Frontal cortex (tissue), 4 donors: ENCODE results near the gene KDM2A. TPM values are rescaled to one million over a fixed set of nuclear protein-coding genes. Genes with fewer than 3 reads are reported as not detected.
"Not testable (repeated sequence)": the region's sequence is repeated elsewhere in the genome, so short reads cannot be mapped to it uniquely, and the experiment has no call there.

ENCODE experiments used
- DNase-seq, 2 donors: peaks; one replicate each; pipeline ENCODE4 v3.0.0; 2012; ENCODE audit warnings: low spot score in 2 of 2
- FAIRE-seq: peaks from 2 replicates; lab custom pipeline; 2012; peaks lifted over from hg19 to GRCh38; lab: Jason Lieb, UNC
- total RNA-seq: library from RNA; depleted of rRNA; stranded (reverse); fragments of >200 nt; gene quantifications from one replicate; pipeline ENCODE4 v1.2.3, GENCODE V29; 2014
- donor health status: control.
- donor health status: control.
- donor health status: control.

The KDM2A gene
- total RNA-seq, 1 donor from 2014 or later, result 35.5 TPM

GRCh38 chr11:67116758-67117105 is 2.3 kb upstream of the KDM2A start:
- FAIRE-seq (no peak), DNase-seq (no peak)

- FAIRE-seq (no peak), DNase-seq (no peak)
Measured at GRCh38 chr11:67117176-67117575, 1.9 kb upstream of the KDM2A start.

DNA sequence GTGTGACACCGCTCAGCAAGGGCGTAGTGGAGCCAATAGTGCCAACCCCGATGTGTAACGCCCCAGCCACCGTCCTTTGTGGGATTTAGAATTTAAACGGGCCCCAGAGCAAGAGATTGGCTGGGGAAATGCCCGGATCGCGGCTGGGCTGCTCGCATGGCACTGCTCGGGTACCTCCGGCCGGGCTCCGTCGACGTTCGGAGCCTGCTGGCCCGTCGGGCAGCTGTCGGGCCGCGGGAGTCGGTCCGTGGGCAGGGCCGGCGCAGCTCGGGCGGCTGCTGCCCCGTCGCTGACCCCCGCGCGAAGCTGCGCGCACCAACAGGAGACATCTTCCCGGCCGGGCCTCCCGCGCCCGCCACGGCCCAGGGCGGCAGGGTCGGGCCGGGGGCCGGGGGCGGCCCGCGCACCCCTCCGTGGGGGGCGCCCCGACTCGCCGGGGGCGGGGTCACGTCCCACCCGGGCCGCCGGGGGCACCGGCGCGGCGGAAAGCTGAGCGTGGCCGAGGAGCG is 1.3 kb upstream of the KDM2A start:
- no peak for FAIRE-seq

DNA sequence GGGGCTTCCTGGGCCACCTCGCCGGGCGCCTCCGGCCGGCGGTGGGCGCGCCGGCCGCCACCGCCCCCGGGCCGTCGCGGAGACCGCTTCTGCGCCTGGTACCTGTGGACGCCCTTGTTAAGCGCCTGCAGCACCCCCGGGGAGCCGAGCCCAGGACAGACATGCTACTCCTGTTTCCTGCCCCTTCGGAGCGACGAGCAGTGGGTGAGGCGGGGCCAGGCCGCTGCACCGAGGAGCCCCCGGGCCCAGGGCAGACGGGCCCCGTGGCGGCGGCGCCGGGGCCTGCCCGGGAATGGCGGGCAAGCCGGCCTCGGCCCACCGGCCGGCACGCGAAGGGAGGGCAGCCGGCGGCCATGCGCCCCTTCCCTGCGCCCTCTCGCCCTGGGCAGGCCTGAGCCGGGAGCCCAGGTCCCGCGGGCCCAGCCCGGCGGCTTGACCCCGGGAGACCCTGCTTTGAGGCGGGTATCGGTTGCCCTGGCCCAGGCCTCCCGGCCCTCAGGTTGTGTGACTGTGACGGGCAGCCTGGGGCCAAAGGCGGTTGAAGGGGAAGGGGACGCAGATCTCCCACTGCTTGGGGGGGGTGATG is 789 bp upstream of the KDM2A start:
- FAIRE-seq (no peak), DNase-seq (peak in 1 of 2 donors; percentile 68)

More for the DNA sequence above, 1.3 kb upstream of the KDM2A start:
- peak in 1 of 2 donors; percentile 45 for DNase-seq

GRCh38 chr11:67119585-67120391 is 725 bp downstream of the KDM2A start:
- DNase-seq (peak in 1 of 2 donors; percentile 34), FAIRE-seq (no peak)

DNA sequence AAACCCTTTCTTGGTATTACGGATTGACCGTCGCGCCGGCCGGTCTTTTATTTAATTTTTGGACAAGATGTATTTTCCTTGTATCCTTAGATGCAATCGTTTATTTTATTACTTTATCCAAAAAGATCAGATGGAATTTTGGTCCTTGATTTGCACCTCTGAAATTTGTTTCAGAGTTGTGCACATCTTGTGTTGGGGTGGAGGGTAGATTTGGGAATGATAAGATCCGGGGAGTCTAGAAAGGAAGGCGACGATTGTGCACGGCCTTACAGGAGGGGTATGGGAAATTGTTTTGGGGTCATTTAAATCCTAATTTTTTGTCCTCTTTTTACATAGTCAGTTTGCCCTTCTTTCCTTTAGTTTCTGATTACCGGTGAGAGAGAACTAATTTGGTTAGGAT is 1.4 kb downstream of the KDM2A start:
- FAIRE-seq, result no peak
- DNase-seq, result no peak

- FAIRE-seq (no peak), DNase-seq (no peak)
Measured at GRCh38 chr11:67120881-67121710, 2.0 kb downstream of the KDM2A start.

GRCh38 chr11:67123801-67124200 is 4.7 kb downstream of the KDM2A start:
- DNase-seq, FAIRE-seq: not testable (repeated sequence)

- FAIRE-seq, DNase-seq: not testable (repeated sequence)
Measured at GRCh38 chr11:67126243-67126642, 7.2 kb downstream of the KDM2A start.

GRCh38 chr11:67126986-67127385 is 7.9 kb downstream of the KDM2A start:
- no peak for FAIRE-seq
- no peak for DNase-seq

DNA sequence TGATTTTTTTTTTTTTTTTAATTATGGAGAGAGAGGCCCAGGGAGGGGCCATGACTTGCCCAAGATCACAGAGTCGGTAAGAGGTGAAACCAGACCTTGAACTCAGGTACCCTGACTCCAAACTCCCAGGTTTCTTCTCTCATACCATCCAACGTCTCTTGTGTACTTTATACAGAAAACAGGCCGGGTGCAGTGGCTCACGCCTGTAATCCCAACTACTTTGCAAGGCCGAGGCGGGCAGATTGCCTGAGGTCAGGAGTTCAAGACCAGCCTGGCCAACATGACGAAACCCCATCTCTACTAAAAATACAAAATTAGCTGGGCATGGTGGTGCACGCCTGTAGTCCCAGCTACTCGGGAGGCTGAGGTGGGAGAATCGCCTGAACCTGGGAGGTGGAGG is 11.8 kb downstream of the KDM2A start:
- DNase-seq, FAIRE-seq: not testable (repeated sequence)

DNA sequence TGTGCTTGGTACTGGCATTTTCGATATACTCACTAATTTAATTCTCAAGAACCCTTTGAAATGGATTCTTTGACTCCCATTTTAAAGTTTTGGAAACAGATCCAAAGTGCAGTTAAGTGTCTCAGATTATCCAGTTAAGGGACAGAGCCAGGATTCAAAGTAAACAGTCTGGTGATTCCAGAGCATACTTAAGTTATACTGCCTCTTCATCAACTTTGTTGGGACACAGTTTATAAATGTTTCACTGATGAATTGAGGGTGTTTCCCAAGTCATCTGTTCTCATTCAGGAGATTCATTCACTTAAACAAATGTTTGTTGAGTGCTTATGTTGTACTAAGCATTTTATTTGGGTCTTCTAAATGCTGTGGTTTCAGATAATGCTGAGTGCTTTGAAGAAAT is 17.1 kb downstream of the KDM2A start:
- FAIRE-seq, result no peak
- DNase-seq, result no peak

DNA sequence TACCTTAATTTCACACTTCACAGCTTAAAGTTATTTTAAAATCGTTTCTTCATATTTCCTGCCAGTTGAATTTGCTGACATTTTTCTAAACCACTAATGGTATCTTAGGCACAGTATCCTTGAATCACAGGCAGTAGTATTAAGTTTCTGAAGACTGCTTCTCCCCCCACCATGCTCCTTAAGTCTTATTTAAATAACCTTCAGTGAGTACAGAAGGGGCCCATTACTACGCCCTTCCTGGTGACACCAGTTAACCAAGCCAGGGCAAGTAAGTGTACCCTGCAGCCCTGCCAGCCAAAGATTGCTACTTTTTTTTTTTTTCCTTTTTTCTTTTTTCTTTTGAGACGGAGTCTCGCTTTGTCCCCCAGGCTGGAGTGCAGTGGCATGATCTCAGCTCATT is 19.9 kb downstream of the KDM2A start:
- FAIRE-seq (no peak), DNase-seq (no peak)

GRCh38 chr11:67146516-67147226 is 27.6 kb downstream of the KDM2A start:
- no peak for FAIRE-seq

DNA sequence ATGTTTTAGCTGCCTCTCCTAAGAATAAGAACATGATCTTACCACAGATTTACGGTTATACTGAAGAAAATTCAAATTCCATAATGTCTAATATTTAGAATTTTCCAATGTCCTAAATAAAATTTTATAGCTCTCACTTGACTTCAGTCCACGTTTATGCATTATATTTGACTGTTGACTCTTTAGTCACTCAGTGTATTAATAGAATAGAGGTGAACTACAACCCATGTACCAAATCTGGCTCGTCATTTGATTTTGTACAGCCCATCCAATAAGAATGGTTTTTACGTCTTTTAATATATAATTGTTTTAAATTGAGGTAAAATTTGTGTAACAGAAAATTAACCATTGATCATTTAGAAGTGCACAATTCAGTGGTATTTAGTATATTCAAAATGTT is 34.9 kb downstream of the KDM2A start:
- DNase-seq, result no peak
- FAIRE-seq, result no peak

More at GRCh38 chr11:67146516-67147226, 27.6 kb downstream of the KDM2A start:
- no peak for DNase-seq

GRCh38 chr11:67154726-67155125 is 35.7 kb downstream of the KDM2A start:
- FAIRE-seq (no peak), DNase-seq (no peak)

DNA sequence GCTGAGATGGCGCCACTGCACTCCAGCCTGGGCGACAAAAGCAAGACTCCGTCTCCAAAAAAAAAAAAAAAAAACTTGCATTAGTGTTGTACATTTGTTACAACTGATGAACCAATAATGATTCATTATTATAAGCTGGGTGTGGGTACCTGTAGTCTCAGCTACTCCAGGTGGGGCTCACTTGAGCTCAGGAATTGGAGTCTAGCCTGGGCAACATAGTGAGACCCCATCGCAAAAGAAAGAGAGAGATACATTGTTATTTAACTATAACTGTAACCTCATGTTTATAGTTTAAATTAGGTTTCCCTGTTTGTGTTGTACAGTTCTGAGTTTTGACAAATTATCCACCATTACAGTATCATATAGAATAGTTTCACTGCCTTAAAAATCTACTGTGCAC is 38.6 kb downstream of the KDM2A start:
- DNase-seq, result no peak
- FAIRE-seq, result no peak

- DNase-seq, result no peak
- FAIRE-seq, result no peak
Measured at GRCh38 chr11:67158221-67158620, 39.2 kb downstream of the KDM2A start.

GRCh38 chr11:67160045-67160444 is 41.0 kb downstream of the KDM2A start:
- no peak for DNase-seq
- FAIRE-seq, result no peak
